ENCODE measurements around the gene TMEM45B. TPM values are rescaled to one million over a fixed set of nuclear protein-coding genes. Genes with fewer than 3 reads are reported as not detected.

TMEM45B gene
- total and polyA plus RNA-seq, 2 experiments from 2014 or later, result 0.11 to 0.38 TPM

DNA sequence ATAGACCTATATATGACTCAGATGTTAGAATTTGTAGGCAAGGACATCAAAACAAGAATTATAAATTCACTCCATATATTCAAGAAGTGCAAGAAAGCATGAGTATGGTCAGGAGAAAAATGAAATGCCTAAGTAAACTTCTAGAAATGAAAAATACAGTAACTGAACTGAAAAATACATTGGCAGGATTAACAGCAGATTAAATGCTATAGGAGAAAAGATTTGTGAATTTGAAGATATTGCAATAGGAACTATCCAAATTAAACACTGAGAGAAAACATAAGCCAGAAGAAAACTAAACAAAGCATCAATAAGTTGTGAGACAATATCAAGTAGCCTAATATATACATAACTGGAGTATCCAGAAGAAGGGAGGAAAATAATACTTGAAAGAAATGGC, 46.6 kb upstream of the TMEM45B start:
- TF ChIP-seq JUNB (IDR thresholded peaks at IDR 0.05; ENCODE audit: unreplicated experiment) (no peak), NANOG (IDR thresholded peaks at IDR 0.05; ENCODE audit: borderline replicate concordance) (no peak), ZNF114 (CRISPR knock-in tag; IDR thresholded peaks at IDR 0.05) (no peak), EZH2 (IDR thresholded peaks at IDR 0.05; ENCODE audit: low read depth, unreplicated experiment) (no peak), EZH2phosphoT487 (IDR thresholded peaks at IDR 0.05; ENCODE audit: unreplicated experiment) (no peak), POLR2AphosphoS5 (IDR thresholded peaks at IDR 0.05; ENCODE audit: low read depth) (no peak), CREB1 (CRISPR knock-in tag; IDR thresholded peaks at IDR 0.05; ENCODE audit: low read depth) (no peak), STAT1 (IDR thresholded peaks at IDR 0.05; ENCODE audit: unreplicated experiment) (no peak)
- TF ChIP-seq, protein P1, sequence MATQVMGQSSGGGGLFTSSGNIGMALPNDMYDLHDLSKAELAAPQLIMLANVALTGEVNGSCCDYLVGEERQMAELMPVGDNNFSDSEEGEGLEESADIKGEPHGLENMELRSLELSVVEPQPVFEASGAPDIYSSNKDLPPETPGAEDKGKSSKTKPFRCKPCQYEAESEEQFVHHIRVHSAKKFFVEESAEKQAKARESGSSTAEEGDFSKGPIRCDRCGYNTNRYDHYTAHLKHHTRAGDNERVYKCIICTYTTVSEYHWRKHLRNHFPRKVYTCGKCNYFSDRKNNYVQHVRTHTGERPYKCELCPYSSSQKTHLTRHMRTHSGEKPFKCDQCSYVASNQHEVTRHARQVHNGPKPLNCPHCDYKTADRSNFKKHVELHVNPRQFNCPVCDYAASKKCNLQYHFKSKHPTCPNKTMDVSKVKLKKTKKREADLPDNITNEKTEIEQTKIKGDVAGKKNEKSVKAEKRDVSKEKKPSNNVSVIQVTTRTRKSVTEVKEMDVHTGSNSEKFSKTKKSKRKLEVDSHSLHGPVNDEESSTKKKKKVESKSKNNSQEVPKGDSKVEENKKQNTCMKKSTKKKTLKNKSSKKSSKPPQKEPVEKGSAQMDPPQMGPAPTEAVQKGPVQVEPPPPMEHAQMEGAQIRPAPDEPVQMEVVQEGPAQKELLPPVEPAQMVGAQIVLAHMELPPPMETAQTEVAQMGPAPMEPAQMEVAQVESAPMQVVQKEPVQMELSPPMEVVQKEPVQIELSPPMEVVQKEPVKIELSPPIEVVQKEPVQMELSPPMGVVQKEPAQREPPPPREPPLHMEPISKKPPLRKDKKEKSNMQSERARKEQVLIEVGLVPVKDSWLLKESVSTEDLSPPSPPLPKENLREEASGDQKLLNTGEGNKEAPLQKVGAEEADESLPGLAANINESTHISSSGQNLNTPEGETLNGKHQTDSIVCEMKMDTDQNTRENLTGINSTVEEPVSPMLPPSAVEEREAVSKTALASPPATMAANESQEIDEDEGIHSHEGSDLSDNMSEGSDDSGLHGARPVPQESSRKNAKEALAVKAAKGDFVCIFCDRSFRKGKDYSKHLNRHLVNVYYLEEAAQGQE (IDR thresholded peaks at IDR 0.05; ENCODE audit: unreplicated experiment), result no peak
- TF ChIP-seq, protein P2, sequence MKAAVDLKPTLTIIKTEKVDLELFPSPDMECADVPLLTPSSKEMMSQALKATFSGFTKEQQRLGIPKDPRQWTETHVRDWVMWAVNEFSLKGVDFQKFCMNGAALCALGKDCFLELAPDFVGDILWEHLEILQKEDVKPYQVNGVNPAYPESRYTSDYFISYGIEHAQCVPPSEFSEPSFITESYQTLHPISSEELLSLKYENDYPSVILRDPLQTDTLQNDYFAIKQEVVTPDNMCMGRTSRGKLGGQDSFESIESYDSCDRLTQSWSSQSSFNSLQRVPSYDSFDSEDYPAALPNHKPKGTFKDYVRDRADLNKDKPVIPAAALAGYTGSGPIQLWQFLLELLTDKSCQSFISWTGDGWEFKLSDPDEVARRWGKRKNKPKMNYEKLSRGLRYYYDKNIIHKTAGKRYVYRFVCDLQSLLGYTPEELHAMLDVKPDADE (IDR thresholded peaks at IDR 0.05), result no peak
- TF ChIP-seq, protein P3, sequence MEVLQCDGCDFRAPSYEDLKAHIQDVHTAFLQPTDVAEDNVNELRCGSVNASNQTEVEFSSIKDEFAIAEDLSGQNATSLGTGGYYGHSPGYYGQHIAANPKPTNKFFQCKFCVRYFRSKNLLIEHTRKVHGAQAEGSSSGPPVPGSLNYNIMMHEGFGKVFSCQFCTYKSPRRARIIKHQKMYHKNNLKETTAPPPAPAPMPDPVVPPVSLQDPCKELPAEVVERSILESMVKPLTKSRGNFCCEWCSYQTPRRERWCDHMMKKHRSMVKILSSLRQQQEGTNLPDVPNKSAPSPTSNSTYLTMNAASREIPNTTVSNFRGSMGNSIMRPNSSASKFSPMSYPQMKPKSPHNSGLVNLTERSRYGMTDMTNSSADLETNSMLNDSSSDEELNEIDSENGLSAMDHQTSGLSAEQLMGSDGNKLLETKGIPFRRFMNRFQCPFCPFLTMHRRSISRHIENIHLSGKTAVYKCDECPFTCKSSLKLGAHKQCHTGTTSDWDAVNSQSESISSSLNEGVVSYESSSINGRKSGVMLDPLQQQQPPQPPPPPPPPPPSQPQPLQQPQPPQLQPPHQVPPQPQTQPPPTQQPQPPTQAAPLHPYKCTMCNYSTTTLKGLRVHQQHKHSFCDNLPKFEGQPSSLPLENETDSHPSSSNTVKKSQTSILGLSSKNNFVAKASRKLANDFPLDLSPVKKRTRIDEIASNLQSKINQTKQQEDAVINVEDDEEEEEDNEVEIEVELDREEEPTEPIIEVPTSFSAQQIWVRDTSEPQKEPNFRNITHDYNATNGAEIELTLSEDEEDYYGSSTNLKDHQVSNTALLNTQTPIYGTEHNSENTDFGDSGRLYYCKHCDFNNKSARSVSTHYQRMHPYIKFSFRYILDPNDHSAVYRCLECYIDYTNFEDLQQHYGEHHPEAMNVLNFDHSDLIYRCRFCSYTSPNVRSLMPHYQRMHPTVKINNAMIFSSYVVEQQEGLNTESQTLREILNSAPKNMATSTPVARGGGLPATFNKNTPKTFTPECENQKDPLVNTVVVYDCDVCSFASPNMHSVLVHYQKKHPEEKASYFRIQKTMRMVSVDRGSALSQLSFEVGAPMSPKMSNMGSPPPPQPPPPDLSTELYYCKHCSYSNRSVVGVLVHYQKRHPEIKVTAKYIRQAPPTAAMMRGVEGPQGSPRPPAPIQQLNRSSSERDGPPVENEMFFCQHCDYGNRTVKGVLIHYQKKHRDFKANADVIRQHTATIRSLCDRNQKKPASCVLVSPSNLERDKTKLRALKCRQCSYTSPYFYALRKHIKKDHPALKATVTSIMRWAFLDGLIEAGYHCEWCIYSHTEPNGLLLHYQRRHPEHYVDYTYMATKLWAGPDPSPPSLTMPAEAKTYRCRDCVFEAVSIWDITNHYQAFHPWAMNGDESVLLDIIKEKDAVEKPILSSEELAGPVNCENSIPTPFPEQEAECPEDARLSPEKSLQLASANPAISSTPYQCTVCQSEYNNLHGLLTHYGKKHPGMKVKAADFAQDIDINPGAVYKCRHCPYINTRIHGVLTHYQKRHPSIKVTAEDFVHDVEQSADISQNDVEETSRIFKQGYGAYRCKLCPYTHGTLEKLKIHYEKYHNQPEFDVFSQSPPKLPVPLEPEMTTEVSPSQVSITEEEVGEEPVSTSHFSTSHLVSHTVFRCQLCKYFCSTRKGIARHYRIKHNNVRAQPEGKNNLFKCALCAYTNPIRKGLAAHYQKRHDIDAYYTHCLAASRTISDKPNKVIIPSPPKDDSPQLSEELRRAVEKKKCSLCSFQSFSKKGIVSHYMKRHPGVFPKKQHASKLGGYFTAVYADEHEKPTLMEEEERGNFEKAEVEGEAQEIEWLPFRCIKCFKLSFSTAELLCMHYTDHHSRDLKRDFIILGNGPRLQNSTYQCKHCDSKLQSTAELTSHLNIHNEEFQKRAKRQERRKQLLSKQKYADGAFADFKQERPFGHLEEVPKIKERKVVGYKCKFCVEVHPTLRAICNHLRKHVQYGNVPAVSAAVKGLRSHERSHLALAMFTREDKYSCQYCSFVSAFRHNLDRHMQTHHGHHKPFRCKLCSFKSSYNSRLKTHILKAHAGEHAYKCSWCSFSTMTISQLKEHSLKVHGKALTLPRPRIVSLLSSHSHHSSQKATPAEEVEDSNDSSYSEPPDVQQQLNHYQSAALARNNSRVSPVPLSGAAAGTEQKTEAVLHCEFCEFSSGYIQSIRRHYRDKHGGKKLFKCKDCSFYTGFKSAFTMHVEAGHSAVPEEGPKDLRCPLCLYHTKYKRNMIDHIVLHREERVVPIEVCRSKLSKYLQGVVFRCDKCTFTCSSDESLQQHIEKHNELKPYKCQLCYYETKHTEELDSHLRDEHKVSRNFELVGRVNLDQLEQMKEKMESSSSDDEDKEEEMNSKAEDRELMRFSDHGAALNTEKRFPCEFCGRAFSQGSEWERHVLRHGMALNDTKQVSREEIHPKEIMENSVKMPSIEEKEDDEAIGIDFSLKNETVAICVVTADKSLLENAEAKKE (CRISPR knock-in tag; IDR thresholded peaks at IDR 0.05), result no peak
- TF ChIP-seq, protein P4, sequence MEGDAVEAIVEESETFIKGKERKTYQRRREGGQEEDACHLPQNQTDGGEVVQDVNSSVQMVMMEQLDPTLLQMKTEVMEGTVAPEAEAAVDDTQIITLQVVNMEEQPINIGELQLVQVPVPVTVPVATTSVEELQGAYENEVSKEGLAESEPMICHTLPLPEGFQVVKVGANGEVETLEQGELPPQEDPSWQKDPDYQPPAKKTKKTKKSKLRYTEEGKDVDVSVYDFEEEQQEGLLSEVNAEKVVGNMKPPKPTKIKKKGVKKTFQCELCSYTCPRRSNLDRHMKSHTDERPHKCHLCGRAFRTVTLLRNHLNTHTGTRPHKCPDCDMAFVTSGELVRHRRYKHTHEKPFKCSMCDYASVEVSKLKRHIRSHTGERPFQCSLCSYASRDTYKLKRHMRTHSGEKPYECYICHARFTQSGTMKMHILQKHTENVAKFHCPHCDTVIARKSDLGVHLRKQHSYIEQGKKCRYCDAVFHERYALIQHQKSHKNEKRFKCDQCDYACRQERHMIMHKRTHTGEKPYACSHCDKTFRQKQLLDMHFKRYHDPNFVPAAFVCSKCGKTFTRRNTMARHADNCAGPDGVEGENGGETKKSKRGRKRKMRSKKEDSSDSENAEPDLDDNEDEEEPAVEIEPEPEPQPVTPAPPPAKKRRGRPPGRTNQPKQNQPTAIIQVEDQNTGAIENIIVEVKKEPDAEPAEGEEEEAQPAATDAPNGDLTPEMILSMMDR (conservative IDR thresholded peaks at IDR 0.05; ENCODE audit: low read depth in 2 of 2), result no peak
- Histone ChIP-seq H3K36me3 (ENCODE audit: insufficient read depth) (no peaks in the 10 kb centered on the region), H3K4me2 (no peak overlapping the region), H3K27ac (ENCODE audit: low read depth) (no peak overlapping the region), H3K4me1 (ENCODE audit: insufficient read depth) (no peaks in the 10 kb centered on the region), H2AFZ (no peak overlapping the region), H4K20me1 (replicated peaks; ENCODE audit: insufficient read depth) (no peaks in the 10 kb centered on the region), H3K9me2 (ENCODE audit: insufficient read depth) (no peaks in the 10 kb centered on the region), H3K27me3 (ENCODE audit: insufficient read depth) (no peaks in the 10 kb centered on the region), H3K4me3 (no peak overlapping the region), H3F3A (replicated peaks; ENCODE audit: low read depth) (no peaks in the 10 kb centered on the region), H3K79me2 (replicated peaks; ENCODE audit: insufficient read depth) (no peaks in the 10 kb centered on the region)
- ATAC-seq (no peak), DNase-seq (ENCODE audit: low spot score) (no peak)
- peaks cover 3% of the 10 kb centered on the region for H3K27me3 Mint-ChIP-seq (ENCODE audit: insufficient read depth, low read depth, poor library complexity)
- H3K4me3 Mint-ChIP-seq, result no peak overlapping the region
- no peaks in the 10 kb centered on the region for H3K36me3 Mint-ChIP-seq (ENCODE audit: low read depth)
- H3K9me3 Mint-ChIP-seq, result no peaks in the 10 kb centered on the region; the same call in 2 of the 3 replicates
- H3K4me1 Mint-ChIP-seq, result no peaks in the 10 kb centered on the region
- no peak overlapping the region for H3K27ac Mint-ChIP-seq

Measured in GM23338 (cell line).